ENCODE results near the gene SMARCAL1. TPM values are rescaled to one million over a fixed set of nuclear protein-coding genes. Genes with fewer than 3 reads are reported as not detected.

SMARCAL1 gene
- total RNA-seq, 1 experiment from 2014 or later: 26.4 TPM

- intact Hi-C loops (cut with micrococcal nuclease; ENCODE audit: unreplicated experiment) (no loop called here), in situ Hi-C loops (cut with HindIII; ENCODE audit: low pct_unique_long_range_greater_than_20kb, low sequenced_read_pairs) (no loop called here)
- H3K4me3 ChIP-seq (ENCODE audit: low read depth in 2 of 2, low read length in 2 of 2): no peak overlapping the region
- peaks cover 2% of the 10 kb centered on the region for H3K36me3 ChIP-seq (ENCODE audit: control insufficient read depth, insufficient read depth, low read length)
- no peaks in the 10 kb centered on the region for H3K4me1 ChIP-seq (ENCODE audit: control insufficient read depth, insufficient read depth, low read length)
- DNase-seq (ENCODE audit: low read depth, low spot score) (no peak), ATAC-seq (no peak)
- no peak overlapping the region for H3K27ac ChIP-seq (ENCODE audit: low read length)
- no peaks in the 10 kb centered on the region for H3K9me3 ChIP-seq (ENCODE audit: control insufficient read depth, insufficient read depth, low read depth, low read length)
- no TSS peak for BruUV-seq (replicated peaks)
- CTCF ChIA-PET: no interaction called here
- H3K27me3 ChIP-seq (ENCODE audit: control insufficient read depth, insufficient read depth, low read length): no peaks in the 10 kb centered on the region
- POLR2A ChIA-PET: no interaction called here
- TF ChIP-seq SIN3A (IDR thresholded peaks at IDR 0.05; ENCODE audit: borderline replicate concordance, insufficient read depth, low read depth, low read length) (no peak), POLR2AphosphoS5 (IDR thresholded peaks at IDR 0.05; ENCODE audit: low read depth, low read length) (no peak), CTCF (IDR thresholded peaks at IDR 0.05) (no peak), TCF7L2 (IDR thresholded peaks at IDR 0.05; ENCODE audit: low read depth, low read length) (no peak), REST (IDR thresholded peaks at IDR 0.05; ENCODE audit: insufficient read depth in 1 of 2, low read depth in 2 of 2, low read length in 1 of 2) (no peak)
These were observed 60.9 kb downstream of the SMARCAL1 start for GRCh38 chr2:216473187-216473586.

GRCh38 chr2:216474925-216475670, 62.8 kb downstream of the SMARCAL1 start:
- BruUV-seq (replicated peaks): no TSS peak
- DNase-seq (ENCODE audit: low read depth, low spot score) (no peak), ATAC-seq (no peak)
- TF ChIP-seq CTCF (IDR thresholded peaks at IDR 0.05) (no peak), POLR2AphosphoS5 (IDR thresholded peaks at IDR 0.05; ENCODE audit: low read depth, low read length) (no peak)
- POLR2A ChIA-PET: no interaction called here
- in situ Hi-C loops (cut with HindIII; ENCODE audit: low pct_unique_long_range_greater_than_20kb, low sequenced_read_pairs) (no loop called here), intact Hi-C loops (cut with micrococcal nuclease; ENCODE audit: unreplicated experiment) (no loop called here)
- no peak overlapping the region for H3K27ac ChIP-seq (ENCODE audit: low read length)
- H3K9me3 ChIP-seq (ENCODE audit: control insufficient read depth, insufficient read depth, low read depth, low read length): no peaks in the 10 kb centered on the region
- no peak overlapping the region for H3K4me3 ChIP-seq (ENCODE audit: low read depth in 2 of 2, low read length in 2 of 2)
- no peaks in the 10 kb centered on the region for H3K27me3 ChIP-seq (ENCODE audit: control insufficient read depth, insufficient read depth, low read length)
- H3K36me3 ChIP-seq (ENCODE audit: control insufficient read depth, insufficient read depth, low read length): peaks cover 6% of the 10 kb centered on the region
- CTCF ChIA-PET: no interaction called here
- no peaks in the 10 kb centered on the region for H3K4me1 ChIP-seq (ENCODE audit: control insufficient read depth, insufficient read depth, low read length)
